ENCODE measurements around the gene ADARB1. TPM values are rescaled to one million over a fixed set of nuclear protein-coding genes. Genes with fewer than 3 reads are reported as not detected.

Gene ADARB1
- total RNA-seq, 1 experiment from 2014 or later = 8.3 TPM

GRCh38 chr21:45209046-45209445 lies 134.7 kb downstream of the ADARB1 start:
- DNase-seq (ENCODE audit: low read depth, low spot score) = no peak
- in situ Hi-C loops (cut with HindIII; ENCODE audit: low pct_unique_long_range_greater_than_20kb, low sequenced_read_pairs) = no loop called here

- DNase-seq (ENCODE audit: low read depth, low spot score) = no peak
- in situ Hi-C loops (cut with HindIII; ENCODE audit: low pct_unique_long_range_greater_than_20kb, low sequenced_read_pairs) = no loop called here
These were observed 135.4 kb downstream of the ADARB1 start for GRCh38 chr21:45209685-45210284.

GRCh38 chr21:45210461-45210983 lies 136.1 kb downstream of the ADARB1 start:
- DNase-seq (ENCODE audit: low read depth, low spot score) = no peak
- in situ Hi-C loops (cut with HindIII; ENCODE audit: low pct_unique_long_range_greater_than_20kb, low sequenced_read_pairs) = no loop called here

DNA sequence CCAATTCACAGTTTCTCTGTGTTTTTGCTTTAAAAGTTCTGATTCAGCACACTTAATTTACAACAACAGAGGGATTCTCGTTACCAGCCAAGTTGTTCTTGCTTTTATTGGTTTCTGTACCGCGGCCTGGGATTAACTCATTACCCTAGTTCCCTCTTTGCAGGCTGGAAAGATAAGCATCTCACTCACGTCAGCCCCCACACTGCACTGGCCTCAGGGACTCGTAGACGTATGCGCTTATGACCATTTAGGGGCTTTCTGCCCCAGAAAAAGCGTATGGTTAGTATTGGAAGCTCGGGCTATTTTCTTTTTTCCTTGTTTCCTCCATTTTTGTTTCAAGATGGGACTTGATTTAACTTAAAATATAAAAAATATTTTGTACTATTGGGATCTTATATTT lies 137.3 kb downstream of the ADARB1 start:
- no peak for DNase-seq (ENCODE audit: low read depth, low spot score)
- in situ Hi-C loops (cut with HindIII; ENCODE audit: low pct_unique_long_range_greater_than_20kb, low sequenced_read_pairs) = no loop called here

- in situ Hi-C loops (cut with HindIII; ENCODE audit: low pct_unique_long_range_greater_than_20kb, low sequenced_read_pairs) = no loop called here
- DNase-seq (ENCODE audit: low read depth, low spot score) = no peak
These were observed 139.0 kb downstream of the ADARB1 start for GRCh38 chr21:45213392-45213791.

GRCh38 chr21:45215213-45215612 lies 140.8 kb downstream of the ADARB1 start:
- DNase-seq (ENCODE audit: low read depth, low spot score) = no peak
- in situ Hi-C loops (cut with HindIII; ENCODE audit: low pct_unique_long_range_greater_than_20kb, low sequenced_read_pairs) = no loop called here

DNA sequence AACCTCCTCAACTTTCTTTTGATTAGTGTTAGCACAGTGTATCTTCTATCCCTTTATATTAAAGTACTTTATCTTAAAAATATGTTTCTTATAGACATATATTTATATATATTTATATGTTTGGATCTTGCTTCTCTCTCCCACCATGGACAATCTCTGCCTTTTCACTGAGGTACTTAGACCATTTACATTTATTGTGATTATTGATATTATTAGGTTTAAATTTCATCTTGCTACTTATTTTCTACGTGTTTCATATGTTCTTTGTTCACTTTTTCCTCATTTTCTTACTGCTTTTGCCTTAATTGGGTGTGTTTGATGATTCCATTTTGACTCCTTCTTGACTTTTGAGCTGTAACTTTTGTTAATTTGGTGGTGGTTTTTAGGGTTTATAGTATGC lies 142.6 kb downstream of the ADARB1 start:
- no peak for DNase-seq (ENCODE audit: low read depth, low spot score)
- in situ Hi-C loops (cut with HindIII; ENCODE audit: low pct_unique_long_range_greater_than_20kb, low sequenced_read_pairs) = no loop called here

DNA sequence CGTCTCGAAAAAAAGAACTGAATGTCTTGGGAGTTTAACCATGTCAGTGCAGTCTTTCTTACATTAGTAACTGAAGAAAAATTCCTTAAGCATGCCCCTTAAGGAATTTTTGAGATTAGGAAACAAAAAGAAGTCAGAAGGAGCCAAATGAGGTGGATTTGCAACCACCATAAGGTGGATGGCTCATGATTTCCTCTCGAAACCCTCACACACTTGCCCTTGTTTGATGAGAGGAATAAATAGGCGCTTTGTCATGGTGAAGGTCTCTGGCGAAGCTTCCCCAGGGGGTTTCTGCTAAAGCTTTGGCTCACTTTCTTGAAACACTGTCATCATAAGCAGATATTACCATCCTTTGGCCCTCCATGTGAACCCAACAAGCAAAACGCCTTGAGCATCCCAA lies 145.1 kb downstream of the ADARB1 start:
- DNase-seq (ENCODE audit: low read depth, low spot score) = peak; percentile 97
- in situ Hi-C loops (cut with HindIII; ENCODE audit: low pct_unique_long_range_greater_than_20kb, low sequenced_read_pairs) = no loop called here

DNA sequence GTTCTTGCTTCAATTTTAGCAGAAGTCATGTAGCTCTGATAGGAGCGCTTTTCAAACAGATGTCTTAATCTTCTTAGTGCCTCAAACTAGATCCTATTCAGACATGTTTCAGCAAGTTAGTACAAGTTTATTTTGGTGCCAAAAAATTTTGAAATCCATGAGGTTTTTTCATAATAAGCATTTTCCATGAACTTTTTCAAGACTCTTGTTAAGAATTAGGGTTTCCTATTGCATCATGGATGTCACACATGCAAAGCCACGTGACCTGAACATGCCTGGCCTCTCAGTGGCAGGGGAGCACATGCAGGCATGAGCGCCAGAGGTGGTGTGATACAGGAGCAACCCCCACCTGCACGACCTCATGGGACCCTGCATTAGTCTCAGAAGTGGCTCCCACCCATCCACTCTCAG lies 145.7 kb downstream of the ADARB1 start:
- in situ Hi-C loops (cut with HindIII; ENCODE audit: low pct_unique_long_range_greater_than_20kb, low sequenced_read_pairs) = no loop called here

DNA sequence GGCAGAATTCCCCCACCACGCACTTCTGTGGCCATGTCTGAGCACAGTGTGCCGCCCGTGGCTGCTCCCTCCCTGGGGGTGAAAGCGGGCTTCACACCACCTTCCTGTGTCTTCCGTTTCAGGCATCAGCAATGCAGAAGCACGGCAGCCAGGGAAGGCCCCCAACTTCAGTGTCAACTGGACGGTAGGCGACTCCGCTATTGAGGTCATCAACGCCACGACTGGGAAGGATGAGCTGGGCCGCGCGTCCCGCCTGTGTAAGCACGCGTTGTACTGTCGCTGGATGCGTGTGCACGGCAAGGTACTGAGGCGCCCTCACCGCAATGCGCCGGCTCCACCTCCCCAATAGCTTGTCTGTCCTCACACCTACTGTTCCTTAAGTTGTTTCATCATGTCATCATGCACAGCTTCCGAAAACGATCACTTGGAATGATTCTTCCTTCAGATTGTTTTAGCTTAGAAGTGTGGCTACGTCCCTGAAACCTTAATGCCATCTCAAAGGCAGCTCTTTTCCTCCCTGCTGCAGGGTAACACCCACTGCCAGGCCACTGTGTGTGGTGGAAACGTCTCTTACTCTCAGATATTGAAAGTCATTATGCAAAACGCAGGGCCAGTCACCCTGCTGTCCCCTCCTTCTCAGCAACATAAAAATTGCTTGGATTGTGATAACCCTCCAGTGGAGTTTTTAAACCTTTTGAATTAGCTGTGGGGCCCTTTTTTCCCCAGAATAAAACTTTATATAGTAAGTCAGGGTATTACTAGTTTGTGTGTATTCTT lies 146.5 kb downstream of the ADARB1 start:
- in situ Hi-C loops (cut with HindIII; ENCODE audit: low pct_unique_long_range_greater_than_20kb, low sequenced_read_pairs) = no loop called here
- DNase-seq (ENCODE audit: low read depth, low spot score) = no peak

More for the DNA sequence above, 145.7 kb downstream of the ADARB1 start:
- peak; percentile 7 for DNase-seq (ENCODE audit: low read depth, low spot score)

DNA sequence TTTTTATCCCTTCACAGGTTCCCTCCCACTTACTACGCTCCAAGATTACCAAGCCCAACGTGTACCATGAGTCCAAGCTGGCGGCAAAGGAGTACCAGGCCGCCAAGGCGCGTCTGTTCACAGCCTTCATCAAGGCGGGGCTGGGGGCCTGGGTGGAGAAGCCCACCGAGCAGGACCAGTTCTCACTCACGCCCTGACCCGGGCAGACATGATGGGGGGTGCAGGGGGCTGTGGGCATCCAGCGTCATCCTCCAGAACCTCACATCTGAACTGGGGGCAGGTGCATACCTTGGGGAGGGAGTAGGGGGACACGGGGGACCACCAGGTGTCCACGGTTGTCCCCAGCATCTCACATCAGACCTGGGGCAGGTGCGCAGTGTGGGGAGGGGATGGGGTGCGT lies 147.6 kb downstream of the ADARB1 start:
- in situ Hi-C loops (cut with HindIII; ENCODE audit: low pct_unique_long_range_greater_than_20kb, low sequenced_read_pairs) = no loop called here
- no peak for DNase-seq (ENCODE audit: low read depth, low spot score)

DNA sequence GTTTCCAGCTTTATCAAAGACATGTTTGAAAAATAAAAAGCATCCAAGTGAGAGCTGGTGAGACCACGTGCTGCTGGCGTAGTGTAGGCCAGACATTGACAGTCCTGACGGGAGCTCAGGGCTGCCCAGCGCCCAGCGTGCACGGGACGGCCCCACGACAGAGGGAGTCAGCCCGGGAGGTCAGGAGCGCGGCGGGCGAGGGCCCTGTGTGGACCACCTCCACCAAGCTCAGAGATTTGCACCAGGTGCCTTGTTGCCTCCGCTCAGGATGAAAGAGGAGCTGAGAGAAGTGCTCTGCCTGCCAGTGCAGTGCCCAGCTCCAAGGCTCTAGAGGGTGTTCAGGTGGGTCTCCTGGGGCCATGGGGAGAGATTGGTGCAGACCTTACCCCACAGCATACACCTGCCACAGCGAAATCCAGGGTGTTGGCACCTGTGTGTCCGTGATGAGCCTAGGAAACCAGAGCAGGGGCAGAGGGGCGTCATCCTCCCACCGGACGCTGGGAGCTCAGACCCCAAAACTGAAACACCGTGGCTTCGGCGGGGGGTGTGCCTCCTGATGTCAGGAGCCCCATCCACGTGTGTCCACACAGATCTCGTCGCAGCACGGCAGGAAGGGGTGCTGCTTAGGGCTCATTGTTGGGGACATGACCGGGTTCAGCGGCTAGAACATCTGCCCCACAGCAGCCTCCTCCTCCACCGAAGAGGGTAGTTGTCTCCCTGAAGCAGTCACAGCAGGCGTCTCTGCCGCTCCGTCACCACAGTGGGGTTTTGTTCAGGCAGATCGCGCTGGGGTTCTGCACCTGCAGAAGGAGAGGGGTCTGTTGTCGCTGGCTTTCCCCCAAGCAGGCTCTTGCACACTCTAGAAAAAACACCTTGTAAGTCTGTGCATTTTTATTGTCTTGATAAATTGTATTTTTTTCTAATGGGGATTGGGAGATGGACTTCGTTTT lies 149.1 kb downstream of the ADARB1 start:
- in situ Hi-C loops (cut with HindIII; ENCODE audit: low pct_unique_long_range_greater_than_20kb, low sequenced_read_pairs) = no loop called here
- no peak for DNase-seq (ENCODE audit: low read depth, low spot score)

GRCh38 chr21:45224189-45224938 lies 150.0 kb downstream of the ADARB1 start:
- in situ Hi-C loops (cut with HindIII; ENCODE audit: low pct_unique_long_range_greater_than_20kb, low sequenced_read_pairs) = no loop called here

GRCh38 chr21:45225041-45225740 lies 150.8 kb downstream of the ADARB1 start:
- in situ Hi-C loops (cut with HindIII; ENCODE audit: low pct_unique_long_range_greater_than_20kb, low sequenced_read_pairs) = no loop called here
- no peak for DNase-seq (ENCODE audit: low read depth, low spot score)

More at GRCh38 chr21:45224189-45224938, 150.0 kb downstream of the ADARB1 start:
- DNase-seq (ENCODE audit: low read depth, low spot score) = no peak

DNA sequence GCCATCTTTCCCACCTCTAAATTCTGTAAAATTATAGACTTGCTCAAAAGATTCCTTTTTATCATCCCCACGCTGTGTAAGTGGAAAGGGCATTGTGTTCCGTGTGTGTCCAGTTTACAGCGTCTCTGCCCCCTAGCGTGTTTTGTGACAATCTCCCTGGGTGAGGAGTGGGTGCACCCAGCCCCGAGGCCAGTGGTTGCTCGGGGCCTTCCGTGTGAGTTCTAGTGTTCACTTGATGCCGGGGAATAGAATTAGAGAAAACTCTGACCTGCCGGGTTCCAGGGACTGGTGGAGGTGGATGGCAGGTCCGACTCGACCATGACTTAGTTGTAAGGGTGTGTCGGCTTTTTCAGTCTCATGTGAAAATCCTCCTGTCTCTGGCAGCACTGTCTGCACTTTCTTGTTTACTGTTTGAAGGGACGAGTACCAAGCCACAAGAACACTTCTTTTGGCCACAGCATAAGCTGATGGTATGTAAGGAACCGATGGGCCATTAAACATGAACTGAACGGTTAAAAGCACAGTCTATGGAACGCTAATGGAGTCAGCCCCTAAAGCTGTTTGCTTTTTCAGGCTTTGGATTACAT lies 151.5 kb downstream of the ADARB1 start:
- in situ Hi-C loops (cut with HindIII; ENCODE audit: low pct_unique_long_range_greater_than_20kb, low sequenced_read_pairs) = no loop called here
- DNase-seq (ENCODE audit: low read depth, low spot score) = no peak

DNA sequence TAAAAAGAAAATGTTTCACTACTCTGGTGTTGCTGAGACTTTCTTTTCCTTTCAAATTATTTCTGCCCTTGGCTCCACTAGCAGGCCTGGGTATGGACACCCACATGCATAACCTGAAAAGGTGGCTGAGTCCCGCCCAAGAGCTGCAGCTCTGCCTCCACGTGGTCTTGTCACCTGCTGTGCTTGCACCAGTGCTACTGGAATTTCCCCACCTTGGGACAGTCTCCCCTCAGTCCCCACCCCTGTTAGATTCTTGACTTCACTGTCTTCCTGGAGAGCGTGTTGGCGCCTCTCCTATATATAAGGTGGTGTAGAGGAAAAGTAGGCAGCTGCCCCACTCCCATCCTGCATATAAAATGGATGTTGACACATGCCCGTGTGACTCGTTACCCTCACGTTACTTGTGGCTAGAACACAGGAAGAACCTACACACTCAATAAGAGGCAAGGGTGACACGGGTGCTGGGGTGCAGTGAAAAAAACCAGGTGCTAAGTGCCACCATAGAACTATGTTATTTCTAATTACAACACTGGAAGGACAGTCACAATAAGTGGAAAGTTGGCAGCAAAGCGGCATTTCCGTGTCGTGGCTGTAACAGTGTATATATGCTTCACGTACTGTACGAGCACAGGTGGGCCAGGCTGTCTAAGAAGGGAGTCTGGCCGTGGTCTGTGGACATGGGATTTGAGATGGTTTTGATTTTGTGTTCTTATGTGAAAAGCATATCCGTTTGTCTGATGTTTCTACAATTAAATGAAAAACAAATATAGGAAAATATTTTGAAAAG lies 152.4 kb downstream of the ADARB1 start:
- in situ Hi-C loops (cut with HindIII; ENCODE audit: low pct_unique_long_range_greater_than_20kb, low sequenced_read_pairs) = no loop called here
- DNase-seq (ENCODE audit: low read depth, low spot score) = no peak

Data from SK-MEL-5 (cell line).